ENCODE results near the gene PAPOLA.

DNA sequence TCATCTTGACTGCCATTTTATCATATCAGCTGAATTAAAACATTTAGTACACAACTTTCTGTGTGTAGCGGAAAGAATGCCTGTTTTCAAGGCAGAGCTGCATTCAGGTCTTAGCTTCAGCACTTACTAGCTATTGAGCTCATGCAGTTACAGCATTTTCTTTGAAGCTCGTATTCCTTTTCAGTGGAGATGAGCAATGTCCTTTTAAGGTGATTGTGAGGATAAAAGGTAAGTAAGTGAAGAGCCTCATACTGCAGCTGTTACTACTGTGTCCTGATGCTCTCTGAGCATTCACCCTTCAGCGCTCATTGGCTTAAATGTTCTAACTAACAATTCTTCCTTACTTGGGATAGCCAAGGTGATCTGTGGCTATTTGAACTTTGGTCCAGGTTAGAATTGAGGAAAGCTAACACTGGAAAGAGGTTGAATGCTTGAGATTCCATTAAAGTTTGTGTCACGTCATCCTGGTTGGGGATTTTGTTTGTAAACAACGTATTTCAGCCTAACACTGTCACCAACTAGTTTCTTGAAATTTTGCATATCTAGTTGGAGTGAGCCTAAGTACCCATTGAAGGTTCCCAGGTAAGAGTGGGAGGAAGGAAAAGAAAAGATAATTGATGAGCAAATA, 71.4 kb downstream of the PAPOLA start:
- TF ChIP-seq ATF6 (CRISPR knock-in tag; IDR thresholded peaks at IDR 0.05) (no peak), CBX2 (IDR thresholded peaks at IDR 0.05; ENCODE audit: insufficient read depth, low read length, poor library complexity, severe bottlenecking) (no peak), MXI1 (IDR thresholded peaks at IDR 0.05; ENCODE audit: low read depth, low read length) (no peak), MTF1 (CRISPR knock-in tag; IDR thresholded peaks at IDR 0.05; ENCODE audit: borderline replicate concordance) (no peak), ZNF583 (CRISPR knock-in tag; IDR thresholded peaks at IDR 0.05) (no peak), SNAPC5 (CRISPR knock-in tag; IDR thresholded peaks at IDR 0.05) (no peak), EP400 (IDR thresholded peaks at IDR 0.05) (no peak), ELF2 (CRISPR knock-in tag; IDR thresholded peaks at IDR 0.05) (no peak), THAP7 (CRISPR knock-in tag; IDR thresholded peaks at IDR 0.05) (no peak), NBN (IDR thresholded peaks at IDR 0.05; ENCODE audit: low read depth) (no peak)

All from K562 (cell line).